HepG2 (cell line): ENCODE data around the gene DSG2. TPM values are rescaled to one million over a fixed set of nuclear protein-coding genes. Genes with fewer than 3 reads are reported as not detected.
A peak's percentile ranks its signal among the peaks of the same experiment; 100 is the strongest.

ENCODE experiments used
- CREM ChIP-seq, 2 experiments: sonication (generic) in 1 of 2; formaldehyde crosslinking in 1 of 2; IDR thresholded peaks; 2 replicates each; pipeline versions ENCODE4 v1.4.0 to v1.6.1; 2016 to 2020; ENCODE audit warnings: antibody characterized with exemption in 1 of 2, mild to moderate bottlenecking in 1 of 2, missing genetic modification reagents in 1 of 2
- FOXA3 ChIP-seq: IDR thresholded peaks from 2 replicates; pipeline ENCODE4 v1.6.1; 2016; ENCODE audit warnings: missing genetic modification reagents, missing compliant biosample characterization
- GZF1 ChIP-seq: sonication (generic); formaldehyde crosslinking; IDR thresholded peaks from 2 replicates; pipeline ENCODE4 v1.5.1; 2020; ENCODE audit warnings: mild to moderate bottlenecking, missing genetic modification reagents
- MEF2D ChIP-seq: sonication (generic); formaldehyde crosslinking; IDR thresholded peaks from 2 replicates; pipeline ENCODE4 v1.5.1; 2020; ENCODE audit warnings: mild to moderate bottlenecking, missing genetic modification reagents
- NFRKB ChIP-seq: fragments of 450-650 bp; IDR thresholded peaks from 2 replicates; pipeline ENCODE4 v1.6.1; 2017
- SPEN ChIP-seq: sonication (generic); formaldehyde crosslinking; IDR thresholded peaks from 2 replicates; pipeline ENCODE4 v1.5.1; 2020; ENCODE audit warnings: low read depth, mild to moderate bottlenecking, missing genetic modification reagents
- SRF ChIP-seq: IDR thresholded peaks from 2 replicates; pipeline ENCODE4 v1.6.1; 2011; ENCODE audit warnings: mild to moderate bottlenecking, low read depth, low read length, moderate library complexity
- STAG1 ChIP-seq: sonication (generic); formaldehyde crosslinking; IDR thresholded peaks from 2 replicates; pipeline ENCODE4 v1.4.0; 2020; ENCODE audit warnings: missing genetic modification reagents
- ZNF225 ChIP-seq: sonication (generic); formaldehyde crosslinking; IDR thresholded peaks from 2 replicates; pipeline ENCODE4 v1.4.0; 2020; ENCODE audit warnings: mild to moderate bottlenecking, missing genetic modification reagents
- ZNF232 ChIP-seq: sonication (generic); formaldehyde crosslinking; IDR thresholded peaks from 2 replicates; pipeline ENCODE4 v1.4.0; 2020; ENCODE audit warnings: missing genetic modification reagents, borderline replicate concordance
- ZNF431 ChIP-seq: sonication (generic); formaldehyde crosslinking; IDR thresholded peaks from 2 replicates; pipeline ENCODE4 v1.9.0; 2022; ENCODE audit warnings: missing genetic modification reagents, low read depth, mild to moderate bottlenecking, borderline replicate concordance
- ZNF564 ChIP-seq: sonication (generic); formaldehyde crosslinking; IDR thresholded peaks from 2 replicates; pipeline ENCODE4 v1.8.1; 2023; ENCODE audit warnings: mild to moderate bottlenecking, missing genetic modification reagents
- ZNF777 ChIP-seq: sonication (generic); formaldehyde crosslinking; IDR thresholded peaks from 2 replicates; pipeline ENCODE4 v1.4.0; 2020; ENCODE audit warnings: missing genetic modification reagents
- polyA plus RNA-seq, 8 experiments: library from polyadenylated mRNA; depleted of rRNA in 3 of 8; stranded (reverse) in 7 of 8; unstranded in 1 of 8; fragments of >200 nt; fragmentation: Illumina TruSeq in 4 of 8; extraction: Trizol in 4 of 8; gene quantifications; 2 replicates each; pipeline versions ENCODE4 v1.2.1 to v1.2.3, GENCODE V29; 2011 to 2016; ENCODE audit warnings: low read depth in 4 of 8, missing spikeins in 1 of 8, mixed read lengths in 1 of 8; ENCODE audit not compliant: insufficient read depth in 1 of 8
- total RNA-seq, 5 experiments: library from RNA; depleted of rRNA; stranded (reverse); fragments of >200 nt; fragmentation: Illumina TruSeq; extraction: Trizol; gene quantifications; 2 replicates each; pipeline ENCODE4 v1.2.3, GENCODE V29; 2016; ENCODE audit warnings: low read depth in 1 of 5
- TF ChIP-seq, protein P1 (sequence below): sonication (generic); formaldehyde crosslinking; conservative IDR thresholded peaks from 2 replicates; pipeline ENCODE4 v1.4.0; 2020; ENCODE audit warnings: missing genetic modification reagents
- TF ChIP-seq, protein P2 (sequence below): IDR thresholded peaks from 2 replicates; pipeline ENCODE4 v1.6.1; 2018; ENCODE audit warnings: missing genetic modification reagents
- TF ChIP-seq, protein P3 (sequence below): IDR thresholded peaks from 2 replicates; pipeline ENCODE4 v1.6.1; 2016; ENCODE audit warnings: mild to moderate bottlenecking, missing biosample characterization, missing genetic modification reagents
- TF ChIP-seq, protein P4 (sequence below): sonication (generic); formaldehyde crosslinking; IDR thresholded peaks from 2 replicates; pipeline ENCODE4 v1.5.0; 2020; ENCODE audit warnings: missing genetic modification reagents
- TF ChIP-seq, protein P5 (sequence below): sonication (generic); formaldehyde crosslinking; IDR thresholded peaks from 2 replicates; pipeline ENCODE4 v1.8.0; 2022; ENCODE audit warnings: missing genetic modification reagents, mild to moderate bottlenecking, moderate library complexity, borderline replicate concordance
- TF ChIP-seq, protein P6 (sequence below): sonication (generic); formaldehyde crosslinking; IDR thresholded peaks from 2 replicates; pipeline ENCODE4 v1.8.1; 2022; ENCODE audit warnings: mild to moderate bottlenecking, missing genetic modification reagents
- TF ChIP-seq, protein P7 (sequence below): sonication (generic); formaldehyde crosslinking; IDR thresholded peaks from 2 replicates; pipeline ENCODE4 v1.4.0; 2020; ENCODE audit warnings: missing genetic modification reagents, mild to moderate bottlenecking, borderline replicate concordance

DSG2 gene
- total and polyA plus RNA-seq, 2 of the 13 experiments (the other 11 are each of a cell fraction or from before 2014, with no cell fraction given), result 23.3 to 66.7 TPM

DNA sequence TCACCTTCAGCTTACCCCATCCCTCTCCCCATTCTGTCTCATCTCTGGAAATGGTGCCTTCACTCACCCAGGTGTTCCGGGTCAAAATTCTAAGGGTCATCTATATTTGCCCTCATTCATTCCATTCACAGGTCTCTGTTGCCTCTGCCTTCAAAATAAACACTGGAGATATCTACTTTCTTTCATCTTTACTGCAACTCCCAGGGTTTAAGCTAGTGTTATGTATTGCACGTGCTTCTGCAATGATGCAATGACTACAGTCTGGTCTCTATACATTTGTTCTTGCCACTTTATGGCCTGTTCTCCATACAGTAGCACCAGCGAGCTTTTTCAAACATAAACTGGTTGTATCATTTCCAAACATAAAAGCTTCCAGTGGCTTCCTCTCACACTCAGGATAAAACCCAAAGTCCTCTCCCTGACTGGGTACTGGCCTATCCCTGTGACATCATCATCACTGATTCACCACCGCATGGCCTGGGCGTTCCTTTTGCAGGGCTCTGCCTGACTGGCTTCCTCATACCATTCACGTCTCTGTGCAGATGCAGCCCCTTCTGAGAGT lies 14.3 kb downstream of the DSG2 start (continued):
- TF ChIP-seq, protein P1, sequence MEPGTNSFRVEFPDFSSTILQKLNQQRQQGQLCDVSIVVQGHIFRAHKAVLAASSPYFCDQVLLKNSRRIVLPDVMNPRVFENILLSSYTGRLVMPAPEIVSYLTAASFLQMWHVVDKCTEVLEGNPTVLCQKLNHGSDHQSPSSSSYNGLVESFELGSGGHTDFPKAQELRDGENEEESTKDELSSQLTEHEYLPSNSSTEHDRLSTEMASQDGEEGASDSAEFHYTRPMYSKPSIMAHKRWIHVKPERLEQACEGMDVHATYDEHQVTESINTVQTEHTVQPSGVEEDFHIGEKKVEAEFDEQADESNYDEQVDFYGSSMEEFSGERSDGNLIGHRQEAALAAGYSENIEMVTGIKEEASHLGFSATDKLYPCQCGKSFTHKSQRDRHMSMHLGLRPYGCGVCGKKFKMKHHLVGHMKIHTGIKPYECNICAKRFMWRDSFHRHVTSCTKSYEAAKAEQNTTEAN (CRISPR knock-in tag), result peak; percentile 70
- TF ChIP-seq ZNF431 (CRISPR knock-in tag) (peak; percentile 56; the same call in 1 of the 2 replicates), ZNF225 (no peak), ZNF232 (CRISPR knock-in tag) (no peak), SPEN (CRISPR knock-in tag) (no peak), SRF (no peak), CREM (IDR thresholded peaks at IDR 0.05) (peak; percentile 93), CREM (CRISPR knock-in tag; IDR thresholded peaks at IDR 0.05) (no peak), ZNF564 (CRISPR knock-in tag) (no peak), GZF1 (CRISPR knock-in tag) (no peak), MEF2D (CRISPR knock-in tag) (peak; percentile 71), STAG1 (CRISPR knock-in tag) (no peak), NFRKB (no peak), ZNF777 (CRISPR knock-in tag) (no peak), FOXA3 (CRISPR knock-in tag) (peak; percentile 97)
- TF ChIP-seq, protein P2, sequence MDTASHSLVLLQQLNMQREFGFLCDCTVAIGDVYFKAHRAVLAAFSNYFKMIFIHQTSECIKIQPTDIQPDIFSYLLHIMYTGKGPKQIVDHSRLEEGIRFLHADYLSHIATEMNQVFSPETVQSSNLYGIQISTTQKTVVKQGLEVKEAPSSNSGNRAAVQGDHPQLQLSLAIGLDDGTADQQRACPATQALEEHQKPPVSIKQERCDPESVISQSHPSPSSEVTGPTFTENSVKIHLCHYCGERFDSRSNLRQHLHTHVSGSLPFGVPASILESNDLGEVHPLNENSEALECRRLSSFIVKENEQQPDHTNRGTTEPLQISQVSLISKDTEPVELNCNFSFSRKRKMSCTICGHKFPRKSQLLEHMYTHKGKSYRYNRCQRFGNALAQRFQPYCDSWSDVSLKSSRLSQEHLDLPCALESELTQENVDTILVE (CRISPR knock-in tag), result peak; percentile 84
- TF ChIP-seq, protein P3, sequence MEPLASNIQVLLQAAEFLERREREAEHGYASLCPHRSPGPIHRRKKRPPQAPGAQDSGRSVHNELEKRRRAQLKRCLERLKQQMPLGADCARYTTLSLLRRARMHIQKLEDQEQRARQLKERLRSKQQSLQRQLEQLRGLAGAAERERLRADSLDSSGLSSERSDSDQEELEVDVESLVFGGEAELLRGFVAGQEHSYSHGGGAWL (CRISPR knock-in tag), result no peak
- TF ChIP-seq, protein P4, sequence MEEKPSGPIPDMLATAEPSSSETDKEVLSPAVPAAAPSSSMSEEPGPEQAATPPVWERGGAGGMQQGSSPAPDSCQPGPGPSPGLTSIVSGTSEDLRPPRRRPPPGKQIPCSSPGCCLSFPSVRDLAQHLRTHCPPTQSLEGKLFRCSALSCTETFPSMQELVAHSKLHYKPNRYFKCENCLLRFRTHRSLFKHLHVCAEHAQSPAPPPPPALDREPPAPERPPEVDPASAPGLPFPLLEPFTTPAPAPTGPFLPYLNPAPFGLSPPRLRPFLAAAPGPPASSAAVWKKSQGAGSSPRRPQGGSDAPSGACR (CRISPR knock-in tag), result peak; percentile 53; the same call in 1 of the 2 replicates
- TF ChIP-seq, protein P5, sequence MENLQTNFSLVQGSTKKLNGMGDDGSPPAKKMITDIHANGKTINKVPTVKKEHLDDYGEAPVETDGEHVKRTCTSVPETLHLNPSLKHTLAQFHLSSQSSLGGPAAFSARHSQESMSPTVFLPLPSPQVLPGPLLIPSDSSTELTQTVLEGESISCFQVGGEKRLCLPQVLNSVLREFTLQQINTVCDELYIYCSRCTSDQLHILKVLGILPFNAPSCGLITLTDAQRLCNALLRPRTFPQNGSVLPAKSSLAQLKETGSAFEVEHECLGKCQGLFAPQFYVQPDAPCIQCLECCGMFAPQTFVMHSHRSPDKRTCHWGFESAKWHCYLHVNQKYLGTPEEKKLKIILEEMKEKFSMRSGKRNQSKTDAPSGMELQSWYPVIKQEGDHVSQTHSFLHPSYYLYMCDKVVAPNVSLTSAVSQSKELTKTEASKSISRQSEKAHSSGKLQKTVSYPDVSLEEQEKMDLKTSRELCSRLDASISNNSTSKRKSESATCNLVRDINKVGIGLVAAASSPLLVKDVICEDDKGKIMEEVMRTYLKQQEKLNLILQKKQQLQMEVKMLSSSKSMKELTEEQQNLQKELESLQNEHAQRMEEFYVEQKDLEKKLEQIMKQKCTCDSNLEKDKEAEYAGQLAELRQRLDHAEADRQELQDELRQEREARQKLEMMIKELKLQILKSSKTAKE, result peak; percentile 94
- TF ChIP-seq, protein P6, sequence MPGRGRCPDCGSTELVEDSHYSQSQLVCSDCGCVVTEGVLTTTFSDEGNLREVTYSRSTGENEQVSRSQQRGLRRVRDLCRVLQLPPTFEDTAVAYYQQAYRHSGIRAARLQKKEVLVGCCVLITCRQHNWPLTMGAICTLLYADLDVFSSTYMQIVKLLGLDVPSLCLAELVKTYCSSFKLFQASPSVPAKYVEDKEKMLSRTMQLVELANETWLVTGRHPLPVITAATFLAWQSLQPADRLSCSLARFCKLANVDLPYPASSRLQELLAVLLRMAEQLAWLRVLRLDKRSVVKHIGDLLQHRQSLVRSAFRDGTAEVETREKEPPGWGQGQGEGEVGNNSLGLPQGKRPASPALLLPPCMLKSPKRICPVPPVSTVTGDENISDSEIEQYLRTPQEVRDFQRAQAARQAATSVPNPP, result peak; percentile 94
- TF ChIP-seq, protein P7, sequence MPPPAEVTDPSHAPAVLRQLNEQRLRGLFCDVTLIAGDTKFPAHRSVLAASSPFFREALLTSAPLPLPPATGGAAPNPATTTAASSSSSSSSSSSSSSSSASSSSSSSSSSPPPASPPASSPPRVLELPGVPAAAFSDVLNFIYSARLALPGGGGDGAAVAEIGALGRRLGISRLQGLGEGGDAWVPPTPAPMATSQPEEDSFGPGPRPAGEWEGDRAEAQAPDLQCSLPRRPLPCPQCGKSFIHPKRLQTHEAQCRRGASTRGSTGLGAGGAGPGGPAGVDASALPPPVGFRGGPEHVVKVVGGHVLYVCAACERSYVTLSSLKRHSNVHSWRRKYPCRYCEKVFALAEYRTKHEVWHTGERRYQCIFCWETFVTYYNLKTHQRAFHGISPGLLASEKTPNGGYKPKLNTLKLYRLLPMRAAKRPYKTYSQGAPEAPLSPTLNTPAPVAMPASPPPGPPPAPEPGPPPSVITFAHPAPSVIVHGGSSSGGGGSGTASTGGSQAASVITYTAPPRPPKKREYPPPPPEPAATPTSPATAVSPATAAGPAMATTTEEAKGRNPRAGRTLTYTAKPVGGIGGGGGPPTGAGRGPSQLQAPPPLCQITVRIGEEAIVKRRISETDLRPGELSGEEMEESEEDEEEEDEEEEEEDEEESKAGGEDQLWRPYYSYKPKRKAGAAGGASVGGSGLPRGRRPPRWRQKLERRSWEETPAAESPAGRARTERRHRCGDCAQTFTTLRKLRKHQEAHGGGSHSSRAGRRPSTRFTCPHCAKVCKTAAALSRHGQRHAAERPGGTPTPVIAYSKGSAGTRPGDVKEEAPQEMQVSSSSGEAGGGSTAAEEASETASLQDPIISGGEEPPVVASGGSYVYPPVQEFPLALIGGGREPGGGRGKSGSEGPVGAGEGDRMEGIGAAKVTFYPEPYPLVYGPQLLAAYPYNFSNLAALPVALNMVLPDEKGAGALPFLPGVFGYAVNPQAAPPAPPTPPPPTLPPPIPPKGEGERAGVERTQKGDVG (CRISPR knock-in tag), result no peak
